Neural progenitor cell (in vitro differentiated cells): ENCODE measurements around the gene TRABD2B. TPM values are rescaled to one million over a fixed set of nuclear protein-coding genes. Genes with fewer than 3 reads are reported as not detected.
A peak's percentile ranks its signal among the peaks of the same experiment; 100 is the strongest.

Source experiments
- DNase-seq: peaks from one replicate; pipeline ENCODE4 v3.0.0-alpha.2; 2016; ENCODE audit warnings: low spot score
- H2AFZ ChIP-seq: fragments of 200-600 bp; sonication (generic); replicated peaks from 2 replicates; pipeline ENCODE4 v1.6.1; 2016; ENCODE audit warnings: antibody characterized with exemption
- H3F3A ChIP-seq: fragments of 200-600 bp; sonication (generic); 2 replicates; pipeline ENCODE4 v1.6.1; 2016; ENCODE audit warnings: antibody characterized with exemption, low read depth
- H3K27ac ChIP-seq: fragments of 200-600 bp; sonication (generic); 2 replicates; pipeline ENCODE4 v1.5.1; 2016; ENCODE audit warnings: mild to moderate bottlenecking
- H3K27me3 ChIP-seq: fragments of 200-600 bp; sonication (generic); 2 replicates; pipeline ENCODE4 v1.6.1; 2016; ENCODE audit warnings: mild to moderate bottlenecking, moderate library complexity
- H3K36me3 ChIP-seq: fragments of 200-600 bp; sonication (generic); 2 replicates; pipeline ENCODE4 v1.5.1; 2016
- H3K4me1 ChIP-seq: fragments of 200-600 bp; sonication (generic); 2 replicates; pipeline ENCODE4 v1.6.1; 2016; ENCODE audit warnings: mixed run types
- H3K4me2 ChIP-seq: fragments of 200-600 bp; sonication (generic); 2 replicates; pipeline ENCODE4 v1.6.1; 2016
- H3K4me3 ChIP-seq: fragments of 200-600 bp; sonication (generic); 2 replicates; pipeline ENCODE4 v1.5.1; 2016
- H3K79me2 ChIP-seq: fragments of 200-600 bp; sonication (generic); 2 replicates; pipeline ENCODE4 v1.6.1; 2016; ENCODE audit warnings: low read depth
- H3K9ac ChIP-seq: fragments of 200-600 bp; sonication (generic); 2 replicates; pipeline ENCODE4 v1.6.1; 2016
- H3K9me3 ChIP-seq: fragments of 200-600 bp; sonication (generic); 2 replicates; pipeline ENCODE4 v1.5.1; 2016; ENCODE audit warnings: low read depth
- H4K20me1 ChIP-seq: fragments of 200-600 bp; sonication (generic); 2 replicates; pipeline ENCODE4 v1.6.1; 2016; ENCODE audit warnings: low read depth
- H3K27ac Mint-ChIP-seq: 3 replicates; pipeline ENCODE4 v1.8.0; 2021; ENCODE audit warnings: mixed read lengths
- H3K27me3 Mint-ChIP-seq: 2 replicates; pipeline ENCODE4 v1.8.0; 2022; ENCODE audit warnings: low read depth, mild to moderate bottlenecking, inconsistent platforms, moderate library complexity, mixed read lengths; ENCODE audit not compliant: insufficient read depth
- H3K36me3 Mint-ChIP-seq: 3 replicates; pipeline ENCODE4 v1.8.0; 2021; ENCODE audit warnings: mixed read lengths
- H3K4me1 Mint-ChIP-seq: 3 replicates; pipeline ENCODE4 v1.8.0; 2021; ENCODE audit warnings: mixed read lengths
- H3K4me3 Mint-ChIP-seq: 3 replicates; pipeline ENCODE4 v1.8.0; 2021; ENCODE audit warnings: mild to moderate bottlenecking, moderate library complexity, mixed read lengths
- H3K9me3 Mint-ChIP-seq: 3 replicates; pipeline ENCODE4 v1.8.0; 2020; ENCODE audit warnings: mixed read lengths
- CTCF ChIP-seq: fragments of 200-600 bp; sonication (generic); IDR thresholded peaks from 2 replicates; pipeline ENCODE4 v1.5.1; 2017; ENCODE audit warnings: antibody characterized with exemption, mild to moderate bottlenecking
- EZH2 ChIP-seq: fragments of 200-600 bp; sonication (generic); IDR thresholded peaks from 2 replicates; pipeline ENCODE4 v1.6.1; 2017; ENCODE audit warnings: antibody characterized with exemption, mild to moderate bottlenecking, moderate library complexity
- EZH2phosphoT487 ChIP-seq: fragments of 200-600 bp; sonication (generic); IDR thresholded peaks from 2 replicates; pipeline ENCODE4 v1.6.1; 2017; ENCODE audit warnings: antibody characterized with exemption
- total RNA-seq: library from RNA; depleted of rRNA; stranded (reverse); fragments of >200 nt; gene quantifications from 2 replicates; pipeline ENCODE4 v1.2.3, GENCODE V29; 2015; ENCODE audit warnings: low replicate concordance

Gene TRABD2B
- total RNA-seq, 1 donor from 2014 or later, result 0.09 TPM

GRCh38 chr1:47906527-47907176 lies 90.5 kb downstream of the TRABD2B start:
- Histone ChIP-seq H3K9me3 (no peaks in the 10 kb centered on the region), H3F3A (no peaks in the 10 kb centered on the region), H3K4me1 (peaks cover 8% of the 10 kb centered on the region), H3K79me2 (no peaks in the 10 kb centered on the region), H2AFZ (no peak overlapping the region), H3K27me3 (no peaks in the 10 kb centered on the region), H3K9ac (no peak overlapping the region), H3K4me3 (no peak overlapping the region), H4K20me1 (no peaks in the 10 kb centered on the region), H3K4me2 (no peak overlapping the region), H3K36me3 (no peaks in the 10 kb centered on the region), H3K27ac (no peak overlapping the region)
- no peak for TF ChIP-seq CTCF
- no peak for TF ChIP-seq EZH2
- TF ChIP-seq EZH2phosphoT487, result no peak
- Mint-ChIP-seq H3K4me3 (peak overlapping the region; percentile 33), H3K9me3 (no peaks in the 10 kb centered on the region), H3K27ac (peak overlapping the region; percentile 95), H3K4me1 (peaks cover 66% of the 10 kb centered on the region), H3K27me3 (peaks cover 5% of the 10 kb centered on the region), H3K36me3 (peaks cover 2% of the 10 kb centered on the region)
- no peak for DNase-seq

- Histone ChIP-seq H3K79me2 (no peaks in the 10 kb centered on the region), H3K4me1 (peaks cover 5% of the 10 kb centered on the region), H3K9me3 (no peaks in the 10 kb centered on the region), H3K4me3 (no peak overlapping the region), H3K27ac (no peak overlapping the region), H4K20me1 (no peaks in the 10 kb centered on the region), H3K36me3 (no peaks in the 10 kb centered on the region), H3K9ac (no peak overlapping the region), H3F3A (no peaks in the 10 kb centered on the region), H2AFZ (no peak overlapping the region), H3K4me2 (no peak overlapping the region), H3K27me3 (no peaks in the 10 kb centered on the region)
- TF ChIP-seq EZH2, result no peak
- no peak for TF ChIP-seq EZH2phosphoT487
- TF ChIP-seq CTCF, result no peak
- Mint-ChIP-seq H3K27me3 (peaks cover 5% of the 10 kb centered on the region), H3K27ac (peak overlapping the region; percentile 95), H3K36me3 (peaks cover 2% of the 10 kb centered on the region), H3K9me3 (no peaks in the 10 kb centered on the region), H3K4me1 (peaks cover 66% of the 10 kb centered on the region), H3K4me3 (peak overlapping the region; percentile 22)
- no peak for DNase-seq
Measured at GRCh38 chr1:47906009-47906432, 91.2 kb downstream of the TRABD2B start.

GRCh38 chr1:47903723-47904122 lies 93.5 kb downstream of the TRABD2B start:
- TF ChIP-seq EZH2, result no peak
- no peak for TF ChIP-seq EZH2phosphoT487
- TF ChIP-seq CTCF, result no peak
- H2AFZ ChIP-seq, result no peak overlapping the region
- no peak for DNase-seq
- H3K4me1 ChIP-seq, result peaks cover 6% of the 10 kb centered on the region
- H3K27me3 ChIP-seq, result no peaks in the 10 kb centered on the region
- H3K9ac ChIP-seq, result no peak overlapping the region
- Mint-ChIP-seq H3K9me3 (no peaks in the 10 kb centered on the region), H3K4me3 (no peak overlapping the region), H3K4me1 (peaks cover 54% of the 10 kb centered on the region), H3K27me3 (peaks cover 3% of the 10 kb centered on the region), H3K36me3 (no peaks in the 10 kb centered on the region), H3K27ac (no peak overlapping the region)
- H3K36me3 ChIP-seq, result no peaks in the 10 kb centered on the region
- H3K27ac ChIP-seq, result no peak overlapping the region
- H3K4me3 ChIP-seq, result no peak overlapping the region
- H4K20me1 ChIP-seq, result no peaks in the 10 kb centered on the region
- no peaks in the 10 kb centered on the region for H3F3A ChIP-seq
- no peaks in the 10 kb centered on the region for H3K79me2 ChIP-seq
- no peaks in the 10 kb centered on the region for H3K9me3 ChIP-seq
- no peak overlapping the region for H3K4me2 ChIP-seq
